Measurements from ENCODE around the gene TNIK.

The TNIK gene

DNA sequence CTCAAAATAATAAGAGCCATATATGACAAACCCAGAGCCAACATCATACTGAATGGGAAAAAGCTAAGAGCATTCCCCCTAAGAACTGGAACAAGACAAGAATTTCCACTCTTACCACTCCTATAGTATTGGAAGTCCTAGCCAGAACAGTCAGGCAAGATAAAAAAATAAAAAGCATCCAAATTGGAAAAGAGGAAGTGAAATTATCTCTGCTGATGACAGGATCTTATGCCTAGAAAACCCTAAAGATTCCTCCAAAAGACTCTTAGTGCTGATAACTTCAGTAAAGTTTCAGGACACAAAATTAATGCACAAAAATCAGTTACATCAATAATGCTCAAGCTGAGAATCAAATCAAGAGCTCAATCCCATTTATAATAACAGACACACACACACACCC is 387.8 kb downstream of the TNIK start:
- no peak overlapping the region for H3K27ac ChIP-seq
- TF ChIP-seq ZFX (IDR thresholded peaks at IDR 0.05; ENCODE audit: borderline replicate concordance), result no peak
- TF ChIP-seq, protein P1, sequence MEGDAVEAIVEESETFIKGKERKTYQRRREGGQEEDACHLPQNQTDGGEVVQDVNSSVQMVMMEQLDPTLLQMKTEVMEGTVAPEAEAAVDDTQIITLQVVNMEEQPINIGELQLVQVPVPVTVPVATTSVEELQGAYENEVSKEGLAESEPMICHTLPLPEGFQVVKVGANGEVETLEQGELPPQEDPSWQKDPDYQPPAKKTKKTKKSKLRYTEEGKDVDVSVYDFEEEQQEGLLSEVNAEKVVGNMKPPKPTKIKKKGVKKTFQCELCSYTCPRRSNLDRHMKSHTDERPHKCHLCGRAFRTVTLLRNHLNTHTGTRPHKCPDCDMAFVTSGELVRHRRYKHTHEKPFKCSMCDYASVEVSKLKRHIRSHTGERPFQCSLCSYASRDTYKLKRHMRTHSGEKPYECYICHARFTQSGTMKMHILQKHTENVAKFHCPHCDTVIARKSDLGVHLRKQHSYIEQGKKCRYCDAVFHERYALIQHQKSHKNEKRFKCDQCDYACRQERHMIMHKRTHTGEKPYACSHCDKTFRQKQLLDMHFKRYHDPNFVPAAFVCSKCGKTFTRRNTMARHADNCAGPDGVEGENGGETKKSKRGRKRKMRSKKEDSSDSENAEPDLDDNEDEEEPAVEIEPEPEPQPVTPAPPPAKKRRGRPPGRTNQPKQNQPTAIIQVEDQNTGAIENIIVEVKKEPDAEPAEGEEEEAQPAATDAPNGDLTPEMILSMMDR (IDR thresholded peaks at IDR 0.05), result no peak

DNA sequence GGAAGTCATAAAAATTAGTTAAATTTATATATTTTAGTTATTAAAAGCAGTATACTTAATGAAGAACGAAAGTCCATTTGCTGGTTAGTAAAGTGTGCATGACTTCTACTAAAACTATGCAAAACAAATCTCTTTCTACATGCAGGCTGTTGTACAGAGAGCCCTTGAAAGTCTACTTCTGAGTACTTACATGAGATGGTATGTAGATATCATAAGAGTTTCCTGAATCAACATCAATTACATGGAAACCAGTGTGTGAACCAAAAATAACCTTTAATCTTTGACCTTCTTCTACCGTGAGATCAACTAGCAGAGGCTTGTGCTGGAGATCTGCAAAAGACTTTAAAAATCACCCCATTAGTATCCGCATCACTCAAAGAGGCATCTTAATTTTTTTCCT is 391.5 kb downstream of the TNIK start:
- no peak overlapping the region for H3K27ac ChIP-seq
- no peak for TF ChIP-seq ZFX (IDR thresholded peaks at IDR 0.05; ENCODE audit: borderline replicate concordance)
- TF ChIP-seq, protein P1 (IDR thresholded peaks at IDR 0.05), result no peak

DNA sequence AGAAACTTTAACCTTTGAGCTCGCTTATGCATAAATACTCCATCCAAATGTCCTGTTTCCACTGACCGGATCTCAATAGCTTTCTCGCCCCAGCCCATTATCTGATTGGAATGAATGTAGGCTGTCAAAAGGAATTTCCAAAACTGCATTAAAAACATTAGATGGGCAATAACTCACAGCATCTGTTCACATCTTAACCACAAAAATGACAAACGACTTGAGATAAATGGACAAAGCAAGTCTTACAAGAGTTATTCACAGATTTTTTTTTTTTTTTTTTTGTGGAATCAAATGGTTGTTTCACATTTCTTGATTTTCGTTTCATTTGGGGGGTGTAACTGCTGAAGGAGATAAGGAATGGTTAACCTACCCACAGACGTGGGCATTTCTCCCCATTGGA is 394.0 kb downstream of the TNIK start:
- TF ChIP-seq ZFX (IDR thresholded peaks at IDR 0.05; ENCODE audit: borderline replicate concordance), result no peak
- TF ChIP-seq, protein P1 (IDR thresholded peaks at IDR 0.05), result no peak
- no peak overlapping the region for H3K27ac ChIP-seq

DNA sequence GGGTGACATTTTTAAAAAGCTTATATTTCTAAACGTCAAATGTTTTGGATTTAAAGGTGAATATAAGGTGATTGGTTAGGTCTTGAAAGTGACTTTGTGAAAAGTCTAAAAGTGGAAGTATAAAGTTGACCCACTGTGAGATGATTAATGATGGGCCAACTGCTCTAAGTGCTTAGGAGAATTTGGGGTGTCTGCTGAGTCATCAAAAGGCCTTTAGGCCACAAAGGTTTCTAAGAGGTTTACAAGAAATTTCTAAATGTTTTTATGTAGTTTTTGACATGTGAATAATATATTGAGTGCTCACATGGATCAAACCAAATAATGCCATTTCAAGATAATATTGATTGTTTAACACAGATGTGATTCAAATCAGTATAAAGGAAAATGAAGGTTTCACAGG is 394.5 kb downstream of the TNIK start:
- H3K27ac ChIP-seq, result no peak overlapping the region
- no peak for TF ChIP-seq ZFX (IDR thresholded peaks at IDR 0.05; ENCODE audit: borderline replicate concordance)
- TF ChIP-seq, protein P1 (IDR thresholded peaks at IDR 0.05), result no peak

DNA sequence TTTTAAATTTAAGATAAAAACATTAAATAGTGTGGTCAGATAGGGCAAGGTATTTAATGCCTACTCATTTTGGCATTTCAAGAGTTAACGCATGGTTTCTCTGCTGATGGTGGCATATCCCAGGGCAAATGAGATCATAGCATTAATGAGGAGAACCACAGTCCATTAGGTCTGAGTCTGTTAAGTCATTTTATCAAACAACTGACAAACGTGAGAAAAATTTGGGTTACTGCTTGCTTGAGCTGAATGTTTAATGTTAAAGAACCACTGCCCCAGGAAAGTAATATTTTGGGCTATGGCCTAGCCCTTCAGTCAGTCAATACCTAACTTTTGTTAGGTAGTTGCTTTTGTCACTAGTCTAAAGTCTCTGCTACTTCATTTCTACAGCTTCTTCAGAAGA is 395.7 kb downstream of the TNIK start:
- TF ChIP-seq, protein P1 (IDR thresholded peaks at IDR 0.05), result no peak
- TF ChIP-seq ZFX (IDR thresholded peaks at IDR 0.05; ENCODE audit: borderline replicate concordance), result no peak
- H3K27ac ChIP-seq, result no peak overlapping the region

DNA sequence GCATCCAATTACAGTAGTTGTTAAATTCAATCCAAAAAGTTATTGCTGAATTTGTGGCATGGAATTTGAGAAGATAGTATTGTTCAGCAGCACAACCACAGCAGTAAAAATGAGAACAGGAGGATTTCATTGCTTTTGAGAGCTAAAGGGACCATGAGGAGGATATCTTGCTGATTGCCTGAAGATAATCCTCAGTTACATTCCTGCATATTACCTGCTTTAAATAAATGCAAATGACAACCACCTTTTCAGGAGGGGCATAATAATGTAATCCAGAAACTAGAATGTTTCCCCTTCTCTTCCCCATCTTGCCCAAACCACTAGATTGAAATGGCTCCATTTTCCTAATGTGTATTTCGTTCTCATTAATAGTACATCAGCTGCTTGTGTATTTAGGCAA is 398.5 kb downstream of the TNIK start:
- H3K27ac ChIP-seq, result no peak overlapping the region
- TF ChIP-seq, protein P1 (IDR thresholded peaks at IDR 0.05), result no peak
- TF ChIP-seq ZFX (IDR thresholded peaks at IDR 0.05; ENCODE audit: borderline replicate concordance), result no peak

DNA sequence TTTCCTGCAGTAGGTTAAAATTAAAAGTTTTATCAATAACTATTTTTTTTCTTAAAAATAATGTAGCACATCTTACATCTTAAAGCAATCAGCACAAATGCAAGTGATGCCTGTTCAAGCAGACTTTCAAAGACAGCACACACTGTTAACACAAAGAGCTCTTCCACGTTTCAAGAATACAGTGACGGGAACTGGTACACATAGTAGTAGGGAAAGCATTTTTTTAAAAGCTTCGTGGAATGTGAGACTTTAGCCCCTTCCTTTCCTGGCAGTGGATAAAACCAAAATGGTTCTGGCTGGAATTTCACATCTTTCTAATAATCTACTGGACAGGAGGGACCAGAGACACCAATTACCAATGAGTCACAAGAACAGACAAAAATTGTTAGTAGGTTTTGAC is 400.2 kb downstream of the TNIK start:
- TF ChIP-seq, protein P1 (IDR thresholded peaks at IDR 0.05), result no peak
- TF ChIP-seq ZFX (IDR thresholded peaks at IDR 0.05; ENCODE audit: borderline replicate concordance), result no peak
- no peak overlapping the region for H3K27ac ChIP-seq
